Chondrocyte (in vitro differentiated cells): ENCODE results near the gene QRFP. TPM values are rescaled to one million over a fixed set of nuclear protein-coding genes. Genes with fewer than 3 reads are reported as not detected.
A peak's percentile ranks its signal among the peaks of the same experiment; 100 is the strongest.

Source experiments
- DNase-seq: peaks from one replicate; pipeline ENCODE4 v3.0.0; 2021; ENCODE audit warnings: mixed read lengths, low spot score
- H3K27ac Mint-ChIP-seq: one replicate; pipeline ENCODE4 v1.8.0; 2021; ENCODE audit warnings: mild to moderate bottlenecking, moderate library complexity, mixed read lengths; ENCODE audit not compliant: unreplicated experiment
- H3K27me3 Mint-ChIP-seq: 2 replicates; pipeline ENCODE4 v1.8.0; 2021; ENCODE audit warnings: low read depth, mixed read lengths
- H3K36me3 Mint-ChIP-seq: 2 replicates; pipeline ENCODE4 v1.8.0; 2021; ENCODE audit warnings: low read depth, mixed read lengths
- H3K4me1 Mint-ChIP-seq: 2 replicates; pipeline ENCODE4 v1.8.0; 2021; ENCODE audit warnings: low read depth, mild to moderate bottlenecking, mixed read lengths
- H3K4me3 Mint-ChIP-seq: one replicate; pipeline ENCODE4 v1.8.0; 2021; ENCODE audit warnings: mild to moderate bottlenecking, moderate library complexity, mixed read lengths; ENCODE audit not compliant: unreplicated experiment
- H3K9me3 Mint-ChIP-seq: 2 replicates; pipeline ENCODE4 v1.8.0; 2021; ENCODE audit warnings: low read depth, mixed read lengths
- CTCF ChIP-seq: fragments of 200-600 bp; sonication (generic); IDR thresholded peaks from 2 replicates; pipeline ENCODE4 v1.5.0; 2021; ENCODE audit warnings: antibody characterized with exemption, mild to moderate bottlenecking, moderate library complexity
- total RNA-seq: library from RNA; stranded (reverse); gene quantifications from 3 replicates; pipeline ENCODE4 v1.2.1, GENCODE V29; 2021

Gene QRFP
- total RNA-seq, 1 donor from 2014 or later, result not detected

- DNase-seq, result no peak
- Mint-ChIP-seq H3K9me3 (no peaks in the 10 kb centered on the region), H3K4me1 (peaks cover 36% of the 10 kb centered on the region), H3K27ac (no peak overlapping the region), H3K4me3 (no peak overlapping the region), H3K36me3 (peaks cover 11% of the 10 kb centered on the region), H3K27me3 (no peaks in the 10 kb centered on the region)
- no peak for TF ChIP-seq CTCF
Observed at GRCh38 chr9:130865921-130866320, 30.7 kb downstream of the QRFP start.

GRCh38 chr9:130864541-130864940, 32.1 kb downstream of the QRFP start:
- H3K36me3 Mint-ChIP-seq, result peaks cover 11% of the 10 kb centered on the region
- H3K4me1 Mint-ChIP-seq, result peaks cover 42% of the 10 kb centered on the region
- H3K9me3 Mint-ChIP-seq, result no peaks in the 10 kb centered on the region
- H3K27me3 Mint-ChIP-seq, result no peaks in the 10 kb centered on the region
- H3K4me3 Mint-ChIP-seq, result no peak overlapping the region
- DNase-seq, result no peak
- TF ChIP-seq CTCF, result no peak
- no peak overlapping the region for H3K27ac Mint-ChIP-seq

GRCh38 chr9:130862747-130863146, 33.9 kb downstream of the QRFP start:
- no peak for DNase-seq
- TF ChIP-seq CTCF, result no peak
- Mint-ChIP-seq H3K27ac (peak overlapping the region; percentile 56), H3K27me3 (no peaks in the 10 kb centered on the region), H3K9me3 (no peaks in the 10 kb centered on the region), H3K36me3 (peaks cover 11% of the 10 kb centered on the region), H3K4me3 (no peak overlapping the region), H3K4me1 (peaks cover 55% of the 10 kb centered on the region)

GRCh38 chr9:130862217-130862616, 34.4 kb downstream of the QRFP start:
- H3K4me1 Mint-ChIP-seq, result peaks cover 60% of the 10 kb centered on the region
- no peak for DNase-seq
- TF ChIP-seq CTCF, result no peak
- no peaks in the 10 kb centered on the region for H3K9me3 Mint-ChIP-seq
- H3K36me3 Mint-ChIP-seq, result peaks cover 11% of the 10 kb centered on the region
- H3K27ac Mint-ChIP-seq, result peak overlapping the region; percentile 56
- no peak overlapping the region for H3K4me3 Mint-ChIP-seq
- H3K27me3 Mint-ChIP-seq, result no peaks in the 10 kb centered on the region

- DNase-seq, result no peak
- Mint-ChIP-seq H3K4me3 (no peak overlapping the region), H3K27ac (peak overlapping the region; percentile 92), H3K9me3 (no peaks in the 10 kb centered on the region), H3K27me3 (no peaks in the 10 kb centered on the region), H3K4me1 (peaks cover 61% of the 10 kb centered on the region), H3K36me3 (peaks cover 11% of the 10 kb centered on the region)
- TF ChIP-seq CTCF, result no peak
Observed at GRCh38 chr9:130861372-130862180, 35.0 kb downstream of the QRFP start.
